ACC112 (cell line): Measurements from ENCODE around the gene ZNF804B.

ENCODE experiments used
- H2AFZ ChIP-seq: fragments of 200-600 bp; sonication (generic); one replicate; pipeline ENCODE4 v1.6.0; 2017; ENCODE audit warnings: antibody characterized with exemption, low read length; ENCODE audit not compliant: unreplicated experiment
- H3K27ac ChIP-seq: fragments of 200-600 bp; sonication (generic); 2 replicates; pipeline ENCODE4 v1.5.1; 2014; ENCODE audit warnings: low read depth, mild to moderate bottlenecking, antibody characterized with exemption, low read length, moderate library complexity
- H3K27me3 ChIP-seq: fragments of 200-600 bp; sonication (generic); 2 replicates; pipeline ENCODE4 v1.6.1; 2014; ENCODE audit warnings: mild to moderate bottlenecking, antibody characterized with exemption, low read length, moderate library complexity, mixed read lengths; ENCODE audit not compliant: insufficient read depth
- H3K36me3 ChIP-seq: fragments of 200-600 bp; sonication (generic); 2 replicates; pipeline ENCODE4 v1.6.1; 2016; ENCODE audit warnings: mild to moderate bottlenecking, antibody characterized with exemption, low read length, moderate library complexity, mixed read lengths; ENCODE audit not compliant: insufficient read depth
- H3K4me1 ChIP-seq: fragments of 200-600 bp; sonication (generic); one replicate; pipeline ENCODE4 v1.6.1; 2016; ENCODE audit warnings: low read length, mixed read lengths; ENCODE audit not compliant: insufficient read depth, unreplicated experiment, control insufficient read depth
- H3K4me3 ChIP-seq: fragments of 200-600 bp; sonication (generic); 2 replicates; pipeline ENCODE4 v1.5.1; 2014; ENCODE audit warnings: mild to moderate bottlenecking, low read depth, low read length
- H3K79me2 ChIP-seq: fragments of 200-600 bp; sonication (generic); one replicate; pipeline ENCODE4 v1.6.0; 2016; ENCODE audit warnings: low read length; ENCODE audit not compliant: control insufficient read depth, unreplicated experiment, insufficient read depth

The ZNF804B gene

DNA sequence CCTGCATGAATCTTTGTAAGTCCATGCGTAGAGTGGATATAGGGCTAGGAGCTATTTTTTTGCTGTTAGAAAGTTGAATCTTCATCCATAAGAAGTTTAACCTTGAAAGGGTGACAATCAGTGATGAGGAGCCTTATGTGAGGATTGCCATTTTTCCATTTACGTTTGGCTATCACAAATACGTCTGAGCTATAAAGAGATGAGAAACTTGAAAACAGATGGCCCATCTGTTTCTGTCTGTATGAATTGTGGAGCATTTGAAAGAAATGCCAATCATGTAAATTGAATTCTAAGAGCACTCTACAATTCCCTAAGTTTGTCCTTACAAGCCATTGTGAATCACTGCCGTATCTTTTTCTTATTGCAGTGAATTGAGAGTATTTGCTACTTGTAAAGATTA lies 205.9 kb downstream of the ZNF804B start:
- Histone ChIP-seq H3K4me3 (no peak overlapping the region), H3K27ac (no peak overlapping the region), H2AFZ (no peak overlapping the region), H3K79me2 (no peaks in the 10 kb centered on the region), H3K36me3 (no peaks in the 10 kb centered on the region), H3K4me1 (no peaks in the 10 kb centered on the region), H3K27me3 (no peaks in the 10 kb centered on the region)

DNA sequence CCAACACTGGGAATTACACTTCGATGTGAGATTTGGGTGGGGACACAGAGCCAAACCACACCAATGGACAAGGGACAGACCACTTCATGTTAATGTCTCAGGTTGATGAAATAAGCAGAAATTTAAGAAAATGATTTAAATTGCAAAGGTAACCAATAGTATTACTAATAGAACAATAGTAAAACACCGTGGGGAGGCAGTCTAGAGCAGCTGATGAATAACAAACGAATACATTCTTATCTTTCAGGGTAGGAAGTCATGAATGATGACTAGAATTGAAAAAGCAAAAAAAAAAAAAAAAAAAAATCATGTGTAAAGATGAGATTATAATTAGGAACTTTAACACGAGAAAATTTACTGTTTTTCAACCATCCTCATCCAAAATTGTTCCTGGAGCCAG lies 207.9 kb downstream of the ZNF804B start:
- no peak overlapping the region for H3K4me3 ChIP-seq
- H3K79me2 ChIP-seq, result no peaks in the 10 kb centered on the region
- no peak overlapping the region for H3K27ac ChIP-seq
- no peaks in the 10 kb centered on the region for H3K4me1 ChIP-seq
- H2AFZ ChIP-seq, result no peak overlapping the region
- no peaks in the 10 kb centered on the region for H3K27me3 ChIP-seq
- no peaks in the 10 kb centered on the region for H3K36me3 ChIP-seq

DNA sequence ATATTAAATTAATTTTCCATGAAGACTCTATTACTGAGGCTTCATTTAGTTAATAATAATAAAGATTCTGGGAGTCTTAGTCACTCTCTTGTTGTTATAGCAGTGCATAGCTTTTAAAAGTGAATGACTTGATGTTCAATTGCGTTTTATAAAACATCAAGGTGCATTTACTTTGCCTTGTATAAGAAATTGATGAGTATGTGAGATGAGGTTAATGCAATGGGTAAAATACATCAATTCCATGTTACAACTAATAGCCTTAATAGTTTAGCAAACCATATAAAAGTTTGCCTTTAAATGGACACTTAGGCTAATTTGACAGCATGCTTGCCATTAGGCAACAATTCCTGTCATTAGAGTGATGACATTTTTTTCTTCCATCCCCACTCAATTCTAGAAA lies 209.7 kb downstream of the ZNF804B start:
- Histone ChIP-seq H3K4me1 (no peaks in the 10 kb centered on the region), H3K4me3 (no peak overlapping the region), H3K27ac (no peak overlapping the region), H3K27me3 (no peaks in the 10 kb centered on the region), H3K79me2 (no peaks in the 10 kb centered on the region), H3K36me3 (no peaks in the 10 kb centered on the region), H2AFZ (no peak overlapping the region)

DNA sequence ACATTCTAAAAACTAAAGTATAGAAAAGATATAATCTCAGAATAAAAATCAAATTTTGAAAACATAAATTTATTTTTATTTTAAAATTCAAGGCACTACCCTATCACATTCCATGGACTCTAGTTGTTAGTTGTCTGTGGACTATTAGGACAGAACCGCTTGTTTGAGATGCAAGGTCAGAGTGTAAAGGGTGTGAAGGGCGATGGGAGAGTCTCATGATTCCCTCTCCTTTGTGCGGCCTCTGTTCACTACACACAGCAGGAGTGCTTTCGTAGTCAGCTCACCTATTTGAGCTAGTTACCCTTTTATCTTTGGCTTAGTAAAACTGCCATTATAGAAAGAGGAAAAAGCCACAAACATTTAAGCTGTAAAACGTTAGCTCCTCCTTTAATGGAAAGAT lies 225.8 kb downstream of the ZNF804B start:
- H3K36me3 ChIP-seq, result no peaks in the 10 kb centered on the region
- no peaks in the 10 kb centered on the region for H3K4me1 ChIP-seq
- no peaks in the 10 kb centered on the region for H3K27me3 ChIP-seq
- no peak overlapping the region for H2AFZ ChIP-seq
- H3K79me2 ChIP-seq, result no peaks in the 10 kb centered on the region
- no peak overlapping the region for H3K4me3 ChIP-seq
- no peak overlapping the region for H3K27ac ChIP-seq

DNA sequence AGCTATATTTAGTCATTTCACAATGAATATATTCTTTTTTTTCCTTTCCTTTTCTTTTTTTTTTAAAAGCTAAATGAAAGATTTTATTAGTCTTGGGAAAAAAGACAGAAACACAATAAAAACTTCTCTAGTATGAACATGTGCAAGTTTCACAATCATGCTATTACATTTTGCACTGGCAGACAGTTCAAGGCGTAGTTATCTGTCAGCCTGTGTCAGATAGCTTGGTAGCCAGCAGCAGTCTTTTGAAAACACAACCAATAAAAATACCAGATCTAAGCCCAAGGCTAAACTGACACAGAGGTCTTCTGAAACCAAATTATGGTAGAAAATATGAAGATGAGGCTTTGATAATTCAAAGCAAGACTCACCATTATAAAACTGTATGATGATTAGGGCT lies 241.8 kb downstream of the ZNF804B start:
- no peak overlapping the region for H3K4me3 ChIP-seq
- H3K79me2 ChIP-seq, result no peaks in the 10 kb centered on the region
- no peaks in the 10 kb centered on the region for H3K36me3 ChIP-seq
- no peak overlapping the region for H2AFZ ChIP-seq
- no peaks in the 10 kb centered on the region for H3K4me1 ChIP-seq
- no peak overlapping the region for H3K27ac ChIP-seq
- no peaks in the 10 kb centered on the region for H3K27me3 ChIP-seq

DNA sequence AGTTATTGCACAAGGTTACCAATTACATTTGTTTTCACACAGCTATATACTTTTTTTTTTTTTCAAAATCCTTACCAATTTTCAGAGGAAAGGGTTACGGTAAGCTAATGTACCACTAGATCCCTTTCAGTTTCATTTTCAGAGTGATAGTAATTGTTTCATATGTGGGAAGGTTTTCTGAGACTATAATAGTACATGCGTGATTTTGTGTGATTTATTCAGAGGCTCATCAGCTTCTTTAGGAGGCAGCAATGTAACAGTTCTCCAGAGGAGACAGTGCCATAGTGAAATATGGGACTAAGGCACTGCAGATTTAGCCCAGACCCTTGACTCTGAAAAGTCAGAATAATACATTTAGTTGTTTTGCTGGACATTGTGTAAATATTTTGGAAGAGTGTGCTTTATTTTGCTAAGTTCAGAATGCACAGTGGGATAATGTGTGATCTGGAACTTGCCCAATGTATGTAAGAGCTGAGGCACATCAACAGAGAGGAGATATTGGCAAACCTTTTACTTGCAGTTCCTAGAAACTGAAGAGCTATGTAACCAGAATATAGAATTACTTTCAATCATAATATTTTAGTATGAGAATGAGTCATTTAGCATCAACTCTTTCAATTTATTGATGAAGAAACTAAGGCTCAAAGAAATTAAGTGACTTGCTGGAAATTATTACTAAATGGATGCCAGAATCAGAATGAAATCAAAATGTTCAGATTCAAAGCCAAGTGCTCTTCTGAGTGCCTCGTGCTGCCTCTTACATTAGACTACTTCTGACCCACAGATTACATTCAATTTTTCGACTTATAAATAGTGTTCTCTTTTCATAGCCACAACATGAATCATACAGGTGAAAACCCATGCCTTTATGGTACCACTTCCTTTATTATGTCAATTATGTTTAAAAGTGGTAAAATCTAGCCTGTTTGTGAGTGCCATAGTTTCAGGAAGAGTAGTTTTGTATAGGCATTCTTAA lies 243.8 kb downstream of the ZNF804B start:
- Histone ChIP-seq H3K36me3 (no peaks in the 10 kb centered on the region), H3K27me3 (no peaks in the 10 kb centered on the region), H3K79me2 (no peaks in the 10 kb centered on the region), H2AFZ (peak overlapping the region; percentile 6), H3K4me3 (peak overlapping the region; percentile 74), H3K27ac (no peak overlapping the region), H3K4me1 (no peaks in the 10 kb centered on the region)

DNA sequence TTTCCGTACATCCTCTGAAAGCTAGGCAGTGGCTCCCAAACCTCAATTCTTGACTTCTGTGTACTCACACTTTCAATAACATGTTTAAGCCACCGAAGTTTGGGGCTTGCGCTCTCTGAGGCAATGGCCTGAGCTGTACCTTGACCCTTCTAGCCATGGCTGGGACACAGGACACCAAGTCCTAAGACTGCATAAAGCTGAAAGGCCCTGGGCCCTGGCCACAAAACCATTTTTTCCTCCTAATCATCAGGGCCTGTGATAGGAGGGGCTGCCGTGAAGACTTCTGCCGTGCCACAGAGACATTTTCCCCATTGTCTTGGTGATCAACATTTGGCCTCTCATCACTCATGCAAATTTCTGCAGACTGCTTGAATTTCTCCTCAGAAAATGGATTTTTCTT lies 252.5 kb downstream of the ZNF804B start:
- H3K4me1 ChIP-seq, result no peaks in the 10 kb centered on the region
- H3K79me2 ChIP-seq, result no peaks in the 10 kb centered on the region
- H3K4me3 ChIP-seq, result no peak overlapping the region
- H3K27ac ChIP-seq, result no peak overlapping the region
- H3K27me3 ChIP-seq, result no peaks in the 10 kb centered on the region
- no peaks in the 10 kb centered on the region for H3K36me3 ChIP-seq
- H2AFZ ChIP-seq, result no peak overlapping the region

DNA sequence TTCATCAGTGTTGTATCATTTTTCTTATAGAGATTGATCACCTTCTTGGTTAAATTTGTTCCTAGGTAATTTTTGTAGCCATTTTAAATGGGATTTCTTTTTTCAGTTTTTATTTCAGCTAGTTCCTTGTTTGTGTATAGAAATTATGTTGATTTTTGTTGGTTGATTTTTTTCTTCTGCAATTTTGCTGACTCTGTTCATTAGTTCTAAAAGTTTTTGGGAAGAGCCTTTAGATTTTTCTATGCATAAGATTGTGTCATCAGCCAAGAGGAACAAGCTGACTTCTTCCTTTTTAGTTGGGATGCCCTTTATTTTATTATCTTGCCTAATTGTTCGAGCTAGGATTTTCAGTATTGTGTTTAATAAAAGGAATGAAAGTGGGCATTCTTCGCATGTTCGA lies 258.2 kb downstream of the ZNF804B start:
- H2AFZ ChIP-seq, result no peak overlapping the region
- no peaks in the 10 kb centered on the region for H3K79me2 ChIP-seq
- H3K4me3 ChIP-seq, result no peak overlapping the region
- no peaks in the 10 kb centered on the region for H3K36me3 ChIP-seq
- H3K27ac ChIP-seq, result no peak overlapping the region
- H3K27me3 ChIP-seq, result no peaks in the 10 kb centered on the region
- H3K4me1 ChIP-seq, result no peaks in the 10 kb centered on the region

DNA sequence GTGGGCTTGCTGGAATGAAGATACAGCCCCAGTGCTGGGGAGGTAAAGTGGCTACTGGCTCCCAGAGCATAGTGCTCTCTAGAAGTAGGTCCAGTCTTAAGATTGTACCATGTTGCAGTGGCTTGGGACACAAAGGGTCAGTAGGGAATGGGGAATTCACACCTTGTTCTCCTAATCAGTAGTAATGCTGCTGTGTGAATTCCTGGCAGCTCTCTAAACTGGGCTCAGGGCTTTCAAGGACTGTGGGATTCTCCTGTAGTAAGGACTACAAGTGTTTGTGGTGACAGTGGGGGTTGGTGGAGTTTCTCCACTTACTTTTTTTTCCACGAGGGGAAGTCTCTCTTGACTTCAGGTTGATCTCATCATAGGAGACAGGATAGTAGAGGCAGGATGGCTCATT lies 262.2 kb downstream of the ZNF804B start:
- Histone ChIP-seq H2AFZ (no peak overlapping the region), H3K36me3 (no peaks in the 10 kb centered on the region), H3K4me3 (no peak overlapping the region), H3K79me2 (no peaks in the 10 kb centered on the region), H3K4me1 (no peaks in the 10 kb centered on the region), H3K27ac (no peak overlapping the region), H3K27me3 (no peaks in the 10 kb centered on the region)

DNA sequence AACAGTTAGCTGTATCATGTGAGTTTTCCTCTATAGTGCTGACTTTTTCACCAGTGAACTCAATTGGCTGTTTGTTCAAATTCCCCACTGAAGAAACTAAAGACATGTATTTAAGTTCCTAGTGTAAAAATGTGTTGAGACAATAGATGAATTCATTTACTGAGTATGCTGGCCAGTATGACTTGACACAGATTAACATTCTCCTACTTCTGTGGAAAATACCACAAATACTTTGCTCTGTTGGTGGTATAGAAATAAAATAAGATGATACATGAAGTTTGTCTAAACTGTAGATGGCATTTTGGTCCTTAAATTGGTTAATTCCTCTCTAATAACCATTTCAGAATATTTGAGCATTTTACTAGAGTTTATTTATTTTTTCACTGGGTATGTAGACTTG lies 263.7 kb downstream of the ZNF804B start:
- H2AFZ ChIP-seq, result no peak overlapping the region
- no peaks in the 10 kb centered on the region for H3K79me2 ChIP-seq
- no peak overlapping the region for H3K27ac ChIP-seq
- no peaks in the 10 kb centered on the region for H3K36me3 ChIP-seq
- H3K4me3 ChIP-seq, result no peak overlapping the region
- no peaks in the 10 kb centered on the region for H3K4me1 ChIP-seq
- no peaks in the 10 kb centered on the region for H3K27me3 ChIP-seq

DNA sequence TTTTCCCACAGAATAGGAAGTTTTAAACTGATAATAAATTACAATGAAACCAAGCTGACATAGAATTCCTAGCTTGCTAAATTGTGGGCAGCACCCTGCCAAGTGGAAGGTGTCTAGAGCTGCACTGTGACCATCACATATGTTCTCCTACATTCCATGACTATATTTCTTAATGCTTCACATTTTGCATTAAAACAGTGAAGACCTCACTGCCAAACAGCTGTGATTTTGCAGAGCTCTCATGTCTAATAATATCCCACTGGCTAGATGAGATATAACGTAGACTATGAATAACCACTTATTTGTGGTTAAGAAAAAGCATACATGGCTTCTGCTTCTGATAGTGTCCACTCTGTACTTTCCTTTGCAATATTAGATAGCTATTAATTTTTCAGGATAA lies 264.4 kb downstream of the ZNF804B start:
- no peaks in the 10 kb centered on the region for H3K36me3 ChIP-seq
- H3K27me3 ChIP-seq, result no peaks in the 10 kb centered on the region
- no peak overlapping the region for H3K4me3 ChIP-seq
- no peaks in the 10 kb centered on the region for H3K4me1 ChIP-seq
- no peaks in the 10 kb centered on the region for H3K79me2 ChIP-seq
- no peak overlapping the region for H2AFZ ChIP-seq
- no peak overlapping the region for H3K27ac ChIP-seq
